ENCODE measurements around the gene GM2A.

- peak; percentile 74 to 94 (median 80) for TF ChIP-seq CTCF (IDR thresholded peaks at IDR 0.05)
- TF ChIP-seq POLR2AphosphoS5 (IDR thresholded peaks at IDR 0.05), result peak in 1 of 2 donors; percentile 28
- TF ChIP-seq POLR2A (IDR thresholded peaks at IDR 0.05; ENCODE audit: low read depth), result no peak
- TF ChIP-seq EP300 (IDR thresholded peaks at IDR 0.05), result no peak
These were observed 63.1 kb downstream of the GM2A start for GRCh38 chr5:151315998-151316597.

Data from esophagus muscularis mucosa (tissue), 4 donors.